Nephron (organoid): ENCODE data around the gene RTL1.
A peak's percentile ranks its signal among the peaks of the same experiment; 100 is the strongest.

Experiments used
- H3K27ac Mint-ChIP-seq, 3 experiments: 2 replicates each; pipeline ENCODE4 v1.8.0; 2020; ENCODE audit warnings: mixed read lengths in 3 of 3, mild to moderate bottlenecking in 2 of 3, moderate library complexity in 1 of 3
- H3K27me3 Mint-ChIP-seq: 2 replicates; pipeline ENCODE4 v1.8.0; 2021; ENCODE audit warnings: low read depth, mild to moderate bottlenecking, moderate library complexity, mixed read lengths
- H3K36me3 Mint-ChIP-seq: 2 replicates; pipeline ENCODE4 v1.8.0; 2020; ENCODE audit warnings: low read depth, mixed read lengths
- H3K4me1 Mint-ChIP-seq: 2 replicates; pipeline ENCODE4 v1.8.0; 2020; ENCODE audit warnings: mixed read lengths
- H3K4me3 Mint-ChIP-seq, 3 experiments: 2 replicates each; pipeline ENCODE4 v1.8.0; 2020; ENCODE audit warnings: mild to moderate bottlenecking in 3 of 3, mixed read lengths in 3 of 3, moderate library complexity in 2 of 3
- H3K9me3 Mint-ChIP-seq: 2 replicates; pipeline ENCODE4 v1.8.0; 2020; ENCODE audit warnings: mixed read lengths
- CTCF ChIP-seq, 3 experiments: fragments of 200-600 bp; sonication (generic); IDR thresholded peaks; one replicate each; pipeline ENCODE4 v1.5.0; 2021; ENCODE audit warnings: antibody characterized with exemption in 3 of 3; ENCODE audit not compliant: unreplicated experiment in 3 of 3

Gene RTL1

GRCh38 chr14:100838493-100839314 is 64.8 kb downstream of the RTL1 start:
- H3K9me3 Mint-ChIP-seq: no peaks in the 10 kb centered on the region
- H3K27ac Mint-ChIP-seq: peak overlapping the region in 2 of 3 experiments; percentile 45 to 90
- no peaks in the 10 kb centered on the region for H3K36me3 Mint-ChIP-seq
- peaks cover 14% of the 10 kb centered on the region for H3K27me3 Mint-ChIP-seq
- TF ChIP-seq CTCF (IDR thresholded peaks at IDR 0.05; ENCODE audit: unreplicated experiment in 3 of 3): no peak
- peaks cover 64% of the 10 kb centered on the region for H3K4me1 Mint-ChIP-seq
- H3K4me3 Mint-ChIP-seq: peak overlapping the region in 1 of 3 experiments; percentile 30

- TF ChIP-seq CTCF (IDR thresholded peaks at IDR 0.05; ENCODE audit: unreplicated experiment in 3 of 3): no peak
- H3K27me3 Mint-ChIP-seq: peaks cover 14% of the 10 kb centered on the region
- peaks cover 62% of the 10 kb centered on the region for H3K4me1 Mint-ChIP-seq
- H3K36me3 Mint-ChIP-seq: no peaks in the 10 kb centered on the region
- H3K4me3 Mint-ChIP-seq: peak overlapping the region in 2 of 3 experiments; percentile 17 to 18
- no peaks in the 10 kb centered on the region for H3K9me3 Mint-ChIP-seq
- H3K27ac Mint-ChIP-seq: peak overlapping the region in 2 of 3 experiments; percentile 45 to 90
Measured at GRCh38 chr14:100837805-100838350, 65.6 kb downstream of the RTL1 start.

- no peak for TF ChIP-seq CTCF (IDR thresholded peaks at IDR 0.05; ENCODE audit: unreplicated experiment in 3 of 3)
- peaks cover 14% of the 10 kb centered on the region for H3K27me3 Mint-ChIP-seq
- H3K36me3 Mint-ChIP-seq: no peaks in the 10 kb centered on the region
- no peaks in the 10 kb centered on the region for H3K9me3 Mint-ChIP-seq
- peaks cover 55% of the 10 kb centered on the region for H3K4me1 Mint-ChIP-seq
- peak overlapping the region in 2 of 3 experiments; percentile 86 to 90 for H3K27ac Mint-ChIP-seq
- H3K4me3 Mint-ChIP-seq: peak overlapping the region in 2 of 3 experiments; percentile 17 to 18
Measured at GRCh38 chr14:100836941-100837804, 66.3 kb downstream of the RTL1 start.

GRCh38 chr14:100836311-100836805 is 67.2 kb downstream of the RTL1 start:
- H3K9me3 Mint-ChIP-seq: no peaks in the 10 kb centered on the region
- no peaks in the 10 kb centered on the region for H3K36me3 Mint-ChIP-seq
- no peak overlapping the region for H3K4me3 Mint-ChIP-seq
- peaks cover 14% of the 10 kb centered on the region for H3K27me3 Mint-ChIP-seq
- peaks cover 58% of the 10 kb centered on the region for H3K4me1 Mint-ChIP-seq
- peak overlapping the region in 2 of 3 experiments; percentile 86 to 90 for H3K27ac Mint-ChIP-seq
- TF ChIP-seq CTCF (IDR thresholded peaks at IDR 0.05; ENCODE audit: unreplicated experiment in 3 of 3): no peak

GRCh38 chr14:100835548-100836310 is 67.8 kb downstream of the RTL1 start:
- TF ChIP-seq CTCF (IDR thresholded peaks at IDR 0.05; ENCODE audit: unreplicated experiment in 3 of 3): no peak
- peaks cover 13% of the 10 kb centered on the region for H3K27me3 Mint-ChIP-seq
- H3K4me1 Mint-ChIP-seq: peaks cover 61% of the 10 kb centered on the region
- H3K36me3 Mint-ChIP-seq: no peaks in the 10 kb centered on the region
- peak overlapping the region in 2 of 3 experiments; percentile 15 for H3K27ac Mint-ChIP-seq
- H3K4me3 Mint-ChIP-seq: no peak overlapping the region
- H3K9me3 Mint-ChIP-seq: no peaks in the 10 kb centered on the region
